ENCODE data around the gene PRDM10.

Gene PRDM10

DNA sequence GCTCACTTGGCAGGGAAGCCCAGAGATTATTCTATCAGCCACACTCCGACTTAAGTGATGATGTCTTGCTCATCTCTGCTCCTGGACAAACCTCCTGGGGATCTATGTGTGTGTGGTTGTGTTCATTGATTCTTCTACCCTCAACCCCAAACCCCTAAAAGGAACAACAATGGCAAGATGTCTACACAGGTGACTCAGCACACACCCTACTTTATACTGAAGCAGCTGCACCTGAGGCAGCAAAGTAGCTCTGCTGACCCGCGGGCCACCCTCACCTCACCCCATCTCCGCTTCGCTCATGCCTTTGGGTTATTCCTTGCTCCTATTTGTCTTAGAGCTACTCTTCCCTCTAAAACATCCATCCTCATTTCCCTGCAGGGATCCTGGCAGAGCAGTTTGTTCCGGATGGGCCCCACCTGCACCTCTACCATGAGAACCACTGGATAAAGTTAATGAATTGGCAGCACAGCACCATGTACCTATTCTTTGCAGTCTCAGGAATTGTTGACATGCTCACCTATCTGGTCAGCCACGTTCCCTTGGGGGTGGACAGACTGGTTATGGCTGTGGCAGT is 148.3 kb downstream of the PRDM10 start:
- Histone ChIP-seq H3K4ac (ENCODE audit: low read depth, low read length) (no peak overlapping the region), H3K18ac (ENCODE audit: low read length) (no peak overlapping the region), H4K5ac (ENCODE audit: low read length) (no peak overlapping the region), H2BK15ac (replicated peaks; ENCODE audit: low read depth) (no peak overlapping the region), H4K8ac (ENCODE audit: low read depth, low read length) (no peak overlapping the region), H3K36me3 (ENCODE audit: control insufficient read depth, insufficient read depth, low read length) (no peaks in the 10 kb centered on the region), H3K4me3 (ENCODE audit: low read length) (no peak overlapping the region), H3K27me3 (ENCODE audit: insufficient read depth, low read length, poor library complexity) (no peaks in the 10 kb centered on the region), H3K9ac (ENCODE audit: low read length) (no peak overlapping the region), H3K79me2 (ENCODE audit: control insufficient read depth, insufficient read depth, low read length) (no peaks in the 10 kb centered on the region), H3K79me1 (ENCODE audit: low read length) (no peaks in the 10 kb centered on the region), H3K27ac (ENCODE audit: low read depth, low read length) (no peak overlapping the region), H3K56ac (ENCODE audit: low read length) (no peak overlapping the region), H2AK5ac (ENCODE audit: low read length) (no peak overlapping the region), H2BK120ac (ENCODE audit: low read depth, low read length) (no peak overlapping the region), H3K4me1 (ENCODE audit: control insufficient read depth, low read depth, low read length) (no peaks in the 10 kb centered on the region), H3K4me2 (ENCODE audit: low read length) (no peak overlapping the region), H2BK5ac (ENCODE audit: low read length) (no peak overlapping the region), H3K23ac (ENCODE audit: low read length) (no peak overlapping the region)
- no peak for DNase-seq
- WGBS (ENCODE audit: extremely low coverage, insufficient coverage, low lambda C conversion rate) = no CpG with 5 or more reads among the region's 7 CpGs

DNA sequence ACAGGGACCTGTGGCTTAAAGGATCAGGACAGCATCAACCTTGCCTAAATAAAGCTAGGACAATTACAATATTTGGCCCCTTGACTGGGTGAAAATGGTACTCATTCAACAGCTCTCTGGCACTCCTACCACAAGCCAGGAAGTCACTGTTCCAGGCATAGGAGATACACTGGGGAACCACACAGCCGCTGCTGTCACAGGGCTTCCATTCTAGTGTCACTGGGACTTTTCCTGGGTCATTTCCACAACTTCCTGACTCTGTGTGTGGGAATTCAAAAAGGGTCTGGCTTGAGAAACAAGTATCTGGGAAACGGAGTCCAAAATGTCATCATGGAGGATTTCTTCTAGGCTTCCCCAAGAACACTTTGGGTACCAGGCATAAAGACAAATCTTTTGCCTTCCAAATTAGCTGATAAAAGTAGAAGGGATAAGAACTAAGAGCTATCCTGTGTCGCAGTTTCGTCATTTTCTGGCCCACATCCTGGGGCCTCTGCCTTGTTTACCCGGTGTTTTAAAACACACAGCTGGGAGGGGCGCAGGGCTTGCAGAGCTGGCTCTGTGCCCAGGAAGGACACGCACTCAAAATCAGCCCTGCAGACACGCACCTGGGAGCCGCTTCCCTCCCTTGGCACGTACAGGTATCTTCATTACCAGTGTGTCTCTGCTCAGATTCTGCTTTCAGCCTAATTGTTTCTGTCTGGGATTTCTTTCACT is 149.0 kb downstream of the PRDM10 start:
- Histone ChIP-seq H3K4ac (ENCODE audit: low read depth, low read length) (no peak overlapping the region), H3K79me2 (ENCODE audit: control insufficient read depth, insufficient read depth, low read length) (no peaks in the 10 kb centered on the region), H3K36me3 (ENCODE audit: control insufficient read depth, insufficient read depth, low read length) (no peaks in the 10 kb centered on the region), H3K4me2 (ENCODE audit: low read length) (no peak overlapping the region), H3K4me3 (ENCODE audit: low read length) (no peak overlapping the region), H4K8ac (ENCODE audit: low read depth, low read length) (no peak overlapping the region), H3K4me1 (ENCODE audit: control insufficient read depth, low read depth, low read length) (no peaks in the 10 kb centered on the region), H3K23ac (ENCODE audit: low read length) (no peak overlapping the region), H3K18ac (ENCODE audit: low read length) (no peak overlapping the region), H2BK5ac (ENCODE audit: low read length) (no peak overlapping the region), H3K56ac (ENCODE audit: low read length) (no peak overlapping the region), H3K27ac (ENCODE audit: low read depth, low read length) (no peak overlapping the region), H2BK15ac (replicated peaks; ENCODE audit: low read depth) (no peak overlapping the region), H4K5ac (ENCODE audit: low read length) (no peak overlapping the region), H3K27me3 (ENCODE audit: insufficient read depth, low read length, poor library complexity) (no peaks in the 10 kb centered on the region), H3K9ac (ENCODE audit: low read length) (no peak overlapping the region), H2BK120ac (ENCODE audit: low read depth, low read length) (no peak overlapping the region), H3K79me1 (ENCODE audit: low read length) (no peaks in the 10 kb centered on the region), H2AK5ac (ENCODE audit: low read length) (no peak overlapping the region)
- WGBS (ENCODE audit: extremely low coverage, insufficient coverage, low lambda C conversion rate) = no CpG with 5 or more reads among the region's 10 CpGs
- DNase-seq = no peak

DNA sequence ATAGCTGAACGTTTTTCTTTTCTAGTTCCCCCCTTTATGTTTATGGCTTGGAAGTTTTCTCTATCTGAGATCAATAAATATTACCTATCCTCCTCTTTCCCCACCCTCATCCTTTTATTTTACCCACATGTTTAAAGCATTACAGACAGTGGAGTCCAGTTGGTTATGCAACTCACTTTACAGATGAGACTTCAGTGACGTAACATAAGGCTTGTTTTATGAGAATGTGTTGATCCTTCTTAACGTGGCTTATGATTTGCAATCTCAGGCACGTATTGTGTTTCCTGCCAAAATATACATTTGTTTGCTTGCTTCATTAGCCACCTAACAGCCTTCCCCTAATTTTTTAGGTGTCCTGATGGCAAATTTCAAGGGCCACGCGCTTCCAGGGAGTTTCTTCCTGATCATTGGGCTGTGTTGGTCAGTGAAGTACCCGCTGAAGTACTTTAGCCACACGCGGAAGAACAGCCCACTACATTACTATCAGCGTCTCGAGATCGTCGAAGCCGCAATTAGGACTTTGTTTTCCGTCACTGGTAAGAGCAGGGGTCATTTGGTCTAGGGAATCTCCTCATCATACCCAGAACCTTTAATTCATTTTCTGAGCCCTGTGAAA is 150.4 kb downstream of the PRDM10 start:
- H3K9ac ChIP-seq (ENCODE audit: low read length) = no peak overlapping the region
- H3K79me1 ChIP-seq (ENCODE audit: low read length) = no peaks in the 10 kb centered on the region
- H2AK5ac ChIP-seq (ENCODE audit: low read length) = no peak overlapping the region
- H3K18ac ChIP-seq (ENCODE audit: low read length) = no peak overlapping the region
- H3K4me1 ChIP-seq (ENCODE audit: control insufficient read depth, low read depth, low read length) = no peaks in the 10 kb centered on the region
- no peak for DNase-seq
- H3K4me2 ChIP-seq (ENCODE audit: low read length) = no peak overlapping the region
- no peak overlapping the region for H3K56ac ChIP-seq (ENCODE audit: low read length)
- no peaks in the 10 kb centered on the region for H3K27me3 ChIP-seq (ENCODE audit: insufficient read depth, low read length, poor library complexity)
- no peak overlapping the region for H2BK120ac ChIP-seq (ENCODE audit: low read depth, low read length)
- no peak overlapping the region for H3K23ac ChIP-seq (ENCODE audit: low read length)
- H3K4me3 ChIP-seq (ENCODE audit: low read length) = no peak overlapping the region
- no peak overlapping the region for H3K4ac ChIP-seq (ENCODE audit: low read depth, low read length)
- H4K5ac ChIP-seq (ENCODE audit: low read length) = no peak overlapping the region
- H2BK5ac ChIP-seq (ENCODE audit: low read length) = no peak overlapping the region
- no peak overlapping the region for H2BK15ac ChIP-seq (replicated peaks; ENCODE audit: low read depth)
- WGBS (ENCODE audit: extremely low coverage, insufficient coverage, low lambda C conversion rate) = no CpG with 5 or more reads among the region's 15 CpGs
- no peaks in the 10 kb centered on the region for H3K36me3 ChIP-seq (ENCODE audit: control insufficient read depth, insufficient read depth, low read length)
- H4K8ac ChIP-seq (ENCODE audit: low read depth, low read length) = no peak overlapping the region
- H3K79me2 ChIP-seq (ENCODE audit: control insufficient read depth, insufficient read depth, low read length) = no peaks in the 10 kb centered on the region
- H3K27ac ChIP-seq (ENCODE audit: low read depth, low read length) = no peak overlapping the region
